GM21381 (cell line): ENCODE measurements around the gene ZP1.
"Not testable (repeated sequence)": the region's sequence is repeated elsewhere in the genome, so short reads cannot be mapped to it uniquely, and the experiment has no call there.

Source experiments
- ATAC-seq: cut with Tn5 transposase; IDR thresholded peaks from one replicate; pipeline ENCODE4 v1.9.1; 2021; ENCODE audit warnings: mild to moderate bottlenecking, moderate library complexity; ENCODE audit not compliant: unreplicated experiment

The ZP1 gene

DNA sequence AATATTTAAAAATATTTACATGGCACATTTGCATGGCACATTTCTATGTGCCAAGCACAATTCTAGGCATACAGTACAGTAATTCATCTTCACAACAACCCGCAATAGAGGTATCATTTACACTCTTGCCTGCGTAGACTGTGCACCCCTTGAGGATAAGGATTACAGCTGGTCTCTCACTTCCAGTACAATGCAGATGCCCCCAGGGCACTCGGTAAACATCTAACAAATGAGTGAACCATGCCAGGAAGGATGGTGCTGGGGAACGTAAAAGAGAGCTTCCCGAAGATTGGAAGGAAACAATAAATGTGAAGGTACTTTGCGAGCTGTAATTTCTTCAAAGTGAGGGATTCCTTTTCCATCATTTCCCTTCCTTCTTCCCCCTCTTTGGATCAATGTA is 37.7 kb downstream of the ZP1 start:
- ATAC-seq, result no peak

- no peak for ATAC-seq
Observed at GRCh38 chr11:60905551-60906113, 38.3 kb downstream of the ZP1 start.

DNA sequence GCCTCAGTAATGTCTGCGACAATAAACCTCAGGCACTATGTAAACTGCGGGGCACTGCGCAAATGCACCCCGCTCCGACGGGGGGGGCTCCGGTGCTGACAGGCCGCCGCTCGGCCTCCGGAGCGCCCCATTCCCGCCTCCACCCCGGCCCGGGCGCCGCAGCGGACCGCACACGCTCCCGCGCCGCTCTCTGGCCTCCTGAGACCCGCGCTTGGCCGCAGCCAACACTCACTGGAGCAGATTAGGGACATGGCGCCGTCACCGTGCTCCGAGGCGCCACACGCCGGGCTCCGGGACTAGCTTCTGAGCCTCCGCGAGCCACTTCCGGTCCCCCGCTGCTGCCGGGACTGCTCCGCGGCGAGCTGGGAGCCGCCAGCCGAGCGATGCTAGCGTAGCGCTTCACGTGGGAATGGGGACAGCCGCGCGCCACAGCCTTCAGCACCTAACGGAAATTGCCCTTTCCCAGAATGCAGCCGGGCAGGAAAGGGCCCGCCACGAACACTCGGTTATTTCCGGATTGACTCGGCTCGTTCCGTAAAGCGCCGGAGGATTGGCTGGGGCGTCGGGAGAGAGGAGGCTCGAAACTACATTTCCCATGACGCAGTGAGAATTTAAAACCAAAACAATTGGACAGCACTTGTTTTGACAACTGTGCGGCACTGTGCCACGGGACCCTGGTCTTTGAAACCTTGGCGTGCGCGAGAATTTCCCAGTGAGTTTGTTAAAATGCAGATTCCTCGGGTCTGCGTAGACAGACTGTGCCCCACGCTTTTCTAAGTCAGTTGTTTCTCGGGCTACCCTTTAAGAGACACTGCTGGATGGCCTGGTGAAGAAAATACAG is 39.0 kb downstream of the ZP1 start, which contains the start of gene PRPF19:
TSS of gene PRPF19 (minus strand) at position 454 of the 841 bp plus-strand sequence. CDS start at position 251, 203 bp downstream.
- ATAC-seq, result peak; percentile 77

DNA sequence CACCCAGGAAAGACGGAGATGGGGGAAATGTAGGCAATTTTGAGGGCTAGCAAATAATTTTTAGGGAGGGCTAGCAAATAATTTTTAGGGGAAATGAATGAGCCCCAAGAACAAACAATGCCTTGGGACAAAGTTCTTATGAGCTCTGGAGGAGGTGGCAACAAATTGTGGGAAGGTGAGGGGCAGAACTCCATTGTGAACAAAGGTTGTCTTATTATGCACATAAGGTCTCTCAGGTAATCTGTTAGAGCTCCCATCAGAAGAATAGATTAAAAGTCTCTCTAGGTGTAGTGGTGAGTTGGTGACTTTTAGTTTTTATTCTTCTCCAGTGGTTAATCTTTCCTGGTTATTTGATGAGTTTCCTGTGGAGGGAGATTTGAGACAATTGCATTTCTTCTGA is 41.5 kb downstream of the ZP1 start:
- no peak for ATAC-seq

- ATAC-seq, result not testable (repeated sequence)
Observed at GRCh38 chr11:60909680-60910280, 42.4 kb downstream of the ZP1 start.

DNA sequence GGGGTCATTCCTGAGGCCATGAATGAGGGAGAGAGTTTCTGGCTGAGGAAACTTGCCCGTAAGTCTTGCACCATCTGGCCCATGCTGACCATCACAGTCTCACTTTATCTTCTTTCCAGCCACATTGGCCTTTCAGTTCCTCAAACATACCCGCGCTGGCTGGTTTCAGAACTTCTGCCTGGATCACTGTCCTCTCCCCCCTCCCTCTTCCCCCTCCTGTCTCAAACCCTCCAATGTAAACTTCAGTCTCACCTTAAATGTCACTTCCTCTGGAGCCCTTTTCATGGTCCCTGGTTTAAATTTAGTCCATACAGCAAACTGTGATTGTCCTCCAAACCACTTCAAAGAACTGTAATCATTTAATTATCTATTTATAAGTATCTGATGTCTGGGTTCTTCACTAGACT is 42.9 kb downstream of the ZP1 start:
- ATAC-seq, result peak; percentile 26

GRCh38 chr11:60910711-60911380 is 43.5 kb downstream of the ZP1 start:
- no peak for ATAC-seq

GRCh38 chr11:60912223-60912850 is 45.0 kb downstream of the ZP1 start:
- no peak for ATAC-seq

DNA sequence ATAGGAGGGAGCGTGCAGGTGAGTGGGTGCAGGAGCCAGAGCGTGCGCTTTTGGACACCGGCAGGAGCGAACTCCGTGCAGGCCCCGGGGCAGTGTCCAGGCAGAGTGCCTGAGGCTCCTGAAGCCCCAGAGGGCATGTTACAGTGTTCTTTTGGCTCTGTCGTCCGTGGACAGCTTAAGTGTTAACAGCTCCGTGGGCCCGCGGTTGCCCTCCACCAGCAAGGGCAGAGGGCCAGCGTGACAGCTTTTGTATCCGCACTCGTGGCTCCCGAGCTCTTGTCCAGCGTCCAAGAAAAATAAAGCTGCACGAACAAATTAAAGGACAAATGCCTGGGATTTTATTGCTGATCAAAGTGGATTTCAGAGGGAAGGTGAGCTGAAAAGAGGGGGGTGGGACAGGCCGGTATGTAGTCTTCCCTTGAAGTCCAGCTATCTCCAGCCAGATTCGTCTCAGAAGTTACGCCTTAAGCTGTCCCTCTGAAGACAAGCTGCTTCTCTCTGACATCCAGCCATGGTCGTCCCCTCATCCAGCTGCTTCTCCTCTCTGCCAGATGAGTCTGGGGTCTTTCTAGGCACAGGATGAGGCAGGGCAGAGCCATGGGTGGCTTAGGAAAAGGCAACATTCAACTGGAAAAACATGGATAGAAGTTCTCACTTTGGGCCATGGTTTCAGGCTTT is 45.6 kb downstream of the ZP1 start:
- ATAC-seq, result no peak

GRCh38 chr11:60913793-60914632 is 46.7 kb downstream of the ZP1 start, which contains the start of gene TMEM109:
Gene TMEM109 (plus strand): TSS chr11:60914158. CDS start chr11:60919694, 5,536 bp downstream.
- peak; percentile 39 for ATAC-seq

DNA sequence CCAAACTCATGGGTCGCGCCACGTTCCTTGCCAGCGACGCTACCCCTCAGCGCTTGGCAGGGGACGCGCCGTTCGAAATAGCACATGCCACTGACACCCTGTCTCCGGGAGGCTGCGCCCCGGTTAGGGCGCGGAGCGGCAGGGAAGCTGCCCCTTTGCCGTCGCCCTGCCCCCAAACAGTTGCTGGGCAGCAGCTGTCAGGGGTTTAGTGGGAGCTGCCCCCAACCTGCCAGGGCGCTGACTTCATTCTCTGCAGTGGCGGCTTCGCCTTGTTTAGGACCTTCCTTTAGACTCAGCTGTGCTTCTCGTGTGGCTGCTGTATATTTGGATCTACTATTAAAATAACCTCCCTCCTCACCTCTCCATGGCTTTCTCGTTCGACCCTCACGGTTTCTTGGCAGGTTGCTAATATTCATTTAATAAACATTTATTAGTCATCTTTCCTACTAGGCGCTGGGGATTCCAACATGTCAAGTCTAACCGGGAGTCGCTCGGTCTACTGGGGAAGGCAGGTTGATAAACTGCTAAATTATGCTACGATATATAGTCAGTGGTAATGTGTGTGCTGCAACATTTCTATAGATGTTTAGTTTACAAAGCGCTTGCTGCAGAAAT is 47.4 kb downstream of the ZP1 start:
- peak; percentile 2 for ATAC-seq

GRCh38 chr11:60915248-60915914 is 48.0 kb downstream of the ZP1 start:
- ATAC-seq, result peak; percentile 51

DNA sequence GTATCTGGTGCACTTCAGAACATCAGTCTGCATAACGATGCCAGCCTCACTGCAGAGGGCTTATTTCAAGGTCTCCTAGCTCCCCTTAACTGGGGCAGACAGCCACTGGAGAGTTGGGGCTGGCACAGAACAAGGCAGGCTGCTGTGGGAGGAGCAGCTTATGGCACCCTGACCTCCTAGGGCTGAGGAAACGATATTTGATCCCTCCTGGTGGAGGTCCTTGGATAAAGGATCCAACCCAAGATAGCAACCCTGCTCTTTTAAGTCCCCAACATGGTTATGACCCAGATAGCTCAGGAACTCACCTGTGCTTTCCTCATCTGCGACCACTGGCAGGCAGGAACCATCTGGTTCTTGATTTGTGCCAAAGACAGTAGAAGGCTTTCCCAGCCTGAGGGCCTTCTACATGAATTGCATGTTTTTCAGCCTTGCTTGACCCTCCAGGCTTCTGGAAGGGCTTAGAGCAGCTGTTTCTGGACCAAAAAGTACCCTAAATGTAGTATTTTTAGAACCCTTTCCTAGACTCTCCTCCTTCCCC is 49.4 kb downstream of the ZP1 start:
- ATAC-seq, result no peak

- ATAC-seq, result no peak
Observed at GRCh38 chr11:60917267-60917666, 49.9 kb downstream of the ZP1 start.

DNA sequence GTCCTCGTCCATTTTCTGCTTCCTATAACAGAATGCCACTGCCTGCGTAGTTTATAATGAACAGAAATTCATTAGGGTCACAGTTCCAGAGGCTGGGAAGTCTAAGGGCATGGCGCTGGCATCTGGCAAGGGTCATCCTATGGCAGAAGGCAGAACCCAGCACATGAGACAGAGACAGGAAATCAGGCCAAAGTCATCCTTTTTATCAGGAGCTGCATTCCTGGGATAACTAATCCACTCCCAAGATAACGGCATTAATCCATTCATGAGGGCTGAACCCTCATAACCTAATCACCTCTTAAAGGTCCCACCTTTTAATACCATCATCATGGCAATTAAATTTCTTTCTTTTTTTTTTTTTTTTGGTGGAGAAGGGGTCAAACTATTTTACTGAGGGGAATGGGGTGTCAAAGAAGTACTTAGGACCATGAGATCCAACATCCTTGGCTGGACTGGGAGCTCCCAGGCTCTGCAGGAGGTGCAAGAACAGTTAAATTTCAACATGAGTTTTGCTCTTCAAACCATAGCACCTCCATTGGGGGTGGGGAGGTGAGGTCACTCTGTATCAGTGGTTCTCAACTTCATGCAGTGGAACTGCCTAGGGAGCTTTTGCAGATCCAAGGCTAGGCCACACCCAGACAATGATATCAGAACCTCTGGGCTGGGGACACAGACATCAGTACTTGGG is 51.1 kb downstream of the ZP1 start:
- no peak for ATAC-seq

- no peak for ATAC-seq
Observed at GRCh38 chr11:60918939-60919265, 51.6 kb downstream of the ZP1 start.

- no peak for ATAC-seq
Observed at GRCh38 chr11:60919320-60919719, 52.0 kb downstream of the ZP1 start.

- ATAC-seq, result no peak
Observed at GRCh38 chr11:60919956-60920355, 52.6 kb downstream of the ZP1 start.
